Measurements from ENCODE around the gene PROP1.
"Not testable (repeated sequence)": the region's sequence is repeated elsewhere in the genome, so short reads cannot be mapped to it uniquely, and the experiment has no call there.

Gene PROP1

GRCh38 chr5:177995691-177996595 lies at the start of gene PROP1:
PROP1 (minus strand) TSS chr5:177996242; CDS start chr5:177995933, 309 bp downstream.
- no peak for DNase-seq

DNA sequence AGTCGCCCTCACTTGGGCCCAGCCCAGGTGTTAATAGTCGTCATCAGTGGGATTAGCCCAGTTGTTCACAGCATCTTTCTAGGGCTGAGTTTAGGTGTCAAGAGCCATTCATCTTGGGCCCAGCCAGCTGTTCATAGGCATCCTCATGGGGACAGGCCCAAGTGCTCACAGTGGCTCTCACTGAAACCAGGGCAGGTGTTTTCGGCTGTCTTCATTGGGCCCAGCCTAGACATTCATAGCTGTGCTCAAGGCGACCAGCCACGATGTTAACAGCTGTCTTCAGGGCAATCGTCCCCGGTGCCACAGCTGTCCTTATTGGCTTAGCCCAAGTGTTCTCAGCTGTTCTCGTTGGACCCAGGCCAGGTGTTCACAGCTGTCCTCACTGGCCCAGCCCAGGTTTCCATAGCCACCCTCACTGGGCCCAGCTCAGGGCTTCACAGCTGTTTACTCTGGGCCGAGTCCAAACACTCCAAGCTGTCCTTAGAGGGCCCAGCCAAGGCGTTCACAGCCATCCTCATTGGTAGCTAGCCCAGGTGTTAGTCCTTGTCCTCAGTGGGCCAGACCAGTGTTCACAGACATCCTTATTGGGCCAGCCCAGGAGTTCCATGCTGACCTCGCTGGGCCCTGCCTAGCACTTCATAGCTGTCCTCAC lies 23.5 kb upstream of the PROP1 start:
- not testable (repeated sequence) for DNase-seq

DNA sequence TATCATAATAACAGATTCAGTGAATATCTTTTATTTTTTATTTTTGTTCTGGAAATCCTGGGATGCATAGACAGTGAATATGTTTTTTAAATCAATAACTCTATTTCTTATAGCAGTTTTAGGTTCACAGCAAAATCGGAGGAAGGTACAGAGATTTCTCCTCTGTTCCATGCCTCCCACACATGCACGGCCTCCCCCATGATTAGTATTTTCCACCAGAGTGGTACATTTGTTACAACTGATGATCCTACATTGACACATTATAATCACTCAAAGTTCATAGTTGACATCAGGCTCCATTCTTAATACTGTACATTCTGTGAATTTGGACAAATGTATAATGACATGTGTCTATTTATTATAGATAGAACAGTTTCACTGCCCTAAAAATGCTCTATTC lies 16.7 kb upstream of the PROP1 start:
- DNase-seq = not testable (repeated sequence)

DNA sequence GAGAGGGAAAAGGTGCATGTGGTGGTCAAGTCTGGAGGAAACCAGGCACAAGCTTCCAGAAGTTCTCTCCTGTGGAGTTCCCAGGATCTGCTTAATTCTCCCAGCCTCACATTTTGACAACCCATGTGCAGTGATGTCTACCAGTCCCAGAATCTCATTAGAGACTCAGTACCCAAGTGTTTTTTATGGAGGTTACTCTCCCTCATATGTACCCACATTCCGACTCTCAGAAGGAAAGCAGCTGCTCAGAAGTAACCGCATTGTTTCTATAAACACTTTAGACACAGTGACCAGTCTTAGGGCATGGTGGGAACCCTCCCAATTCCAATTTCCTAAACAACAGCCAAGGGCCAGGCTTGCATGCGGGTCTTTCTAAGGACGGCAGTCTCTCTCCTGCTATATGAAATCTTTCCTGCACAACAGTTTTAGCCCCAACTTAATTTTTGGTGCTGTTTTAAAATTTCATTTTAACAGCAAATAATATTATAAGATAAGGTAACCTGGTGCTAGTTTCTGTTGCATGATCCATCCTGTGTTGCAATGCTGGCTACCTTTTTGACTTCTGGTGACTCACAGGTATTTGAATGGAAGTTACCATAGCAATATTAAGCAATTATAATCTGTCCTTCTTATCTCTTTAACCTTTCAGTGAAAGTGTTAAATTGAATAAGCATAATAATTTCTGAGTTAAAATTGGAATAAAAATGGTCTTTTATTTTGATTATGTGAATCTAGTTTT lies 15.9 kb upstream of the PROP1 start:
- not testable (repeated sequence) for DNase-seq

- DNase-seq = not testable (repeated sequence)
These were observed 11.2 kb upstream of the PROP1 start for GRCh38 chr5:178007272-178007671.

- not testable (repeated sequence) for DNase-seq
These were observed 10.6 kb upstream of the PROP1 start for GRCh38 chr5:178006536-178007231.

- not testable (repeated sequence) for DNase-seq
These were observed 10.1 kb upstream of the PROP1 start for GRCh38 chr5:178006181-178006535.

- no peak for DNase-seq
These were observed 1.8 kb upstream of the PROP1 start for GRCh38 chr5:177997846-177998245.

- DNase-seq = no peak
These were observed 1.3 kb upstream of the PROP1 start for GRCh38 chr5:177997319-177997670.

- DNase-seq = no peak
These were observed 747 bp upstream of the PROP1 start for GRCh38 chr5:177996660-177997318.

DNA sequence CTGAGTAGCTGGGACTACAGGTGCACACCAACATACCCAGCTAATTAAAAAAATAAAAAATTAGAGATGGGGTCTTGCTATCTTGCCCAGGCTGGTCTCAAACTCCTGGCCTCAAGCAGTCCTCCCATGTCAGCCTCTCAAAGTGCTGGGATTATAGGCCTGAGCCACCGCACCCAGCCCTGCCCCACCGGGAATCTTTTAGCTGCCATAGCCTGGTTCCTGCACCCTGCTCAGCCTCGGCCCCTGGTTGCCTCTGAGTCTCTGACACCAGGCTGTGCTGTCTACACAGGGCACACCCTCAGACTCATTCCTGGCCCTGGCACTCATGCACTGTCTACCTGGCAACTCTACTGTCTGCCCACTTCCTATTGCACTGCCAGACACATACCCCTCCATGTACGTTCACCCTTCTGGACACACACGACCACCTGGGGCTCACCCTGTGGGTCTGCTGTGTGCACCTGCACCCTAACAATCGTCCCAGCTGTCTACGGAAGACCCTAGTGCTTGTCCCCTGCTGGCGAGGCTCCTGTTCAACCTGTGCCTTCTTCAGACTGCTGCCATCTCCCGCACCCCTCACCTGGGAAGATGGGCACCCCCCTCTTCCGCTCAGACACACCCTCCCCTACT lies 1.4 kb downstream of the PROP1 start:
- DNase-seq = no peak

DNA sequence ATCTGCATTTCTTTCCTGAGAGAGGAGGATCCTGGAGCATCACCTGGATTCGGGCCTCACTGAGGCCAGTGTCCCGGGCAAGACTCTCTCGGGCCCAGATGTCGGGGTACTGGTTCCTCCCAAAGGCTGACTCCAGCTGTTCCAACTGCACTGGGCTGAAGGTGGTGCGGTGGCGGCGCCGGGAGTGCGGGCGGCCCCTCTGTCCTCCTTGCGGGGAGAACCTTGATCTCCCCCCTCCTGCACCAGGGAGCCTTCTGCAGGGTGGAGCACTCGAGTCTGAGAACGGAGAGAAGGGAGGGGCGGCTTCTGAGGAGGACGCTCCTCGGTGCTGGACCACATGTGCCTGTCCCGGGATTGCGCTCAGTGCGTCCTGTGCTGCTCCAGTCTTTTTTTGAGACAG lies 2.0 kb downstream of the PROP1 start:
- DNase-seq = no peak

DNA sequence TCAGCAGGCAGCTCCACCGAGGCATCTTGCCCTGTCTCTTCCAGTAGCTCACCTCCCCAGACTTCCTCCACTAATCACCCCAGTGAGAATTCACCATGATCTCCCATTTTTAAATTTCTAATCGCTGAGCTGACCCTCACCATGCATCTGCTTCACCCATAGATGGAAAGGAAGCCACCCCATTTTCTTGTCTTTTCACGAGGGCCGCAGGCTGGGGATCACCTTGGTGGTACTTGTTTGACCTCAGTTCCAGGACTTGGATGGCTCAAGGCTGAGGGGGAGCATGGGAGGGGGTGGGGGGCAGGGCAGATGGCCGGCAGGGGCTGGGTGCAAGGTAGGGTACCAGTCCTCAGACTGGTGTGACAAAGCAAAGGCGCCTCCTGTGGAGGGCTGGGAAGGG lies 3.6 kb downstream of the PROP1 start:
- DNase-seq = no peak

DNA sequence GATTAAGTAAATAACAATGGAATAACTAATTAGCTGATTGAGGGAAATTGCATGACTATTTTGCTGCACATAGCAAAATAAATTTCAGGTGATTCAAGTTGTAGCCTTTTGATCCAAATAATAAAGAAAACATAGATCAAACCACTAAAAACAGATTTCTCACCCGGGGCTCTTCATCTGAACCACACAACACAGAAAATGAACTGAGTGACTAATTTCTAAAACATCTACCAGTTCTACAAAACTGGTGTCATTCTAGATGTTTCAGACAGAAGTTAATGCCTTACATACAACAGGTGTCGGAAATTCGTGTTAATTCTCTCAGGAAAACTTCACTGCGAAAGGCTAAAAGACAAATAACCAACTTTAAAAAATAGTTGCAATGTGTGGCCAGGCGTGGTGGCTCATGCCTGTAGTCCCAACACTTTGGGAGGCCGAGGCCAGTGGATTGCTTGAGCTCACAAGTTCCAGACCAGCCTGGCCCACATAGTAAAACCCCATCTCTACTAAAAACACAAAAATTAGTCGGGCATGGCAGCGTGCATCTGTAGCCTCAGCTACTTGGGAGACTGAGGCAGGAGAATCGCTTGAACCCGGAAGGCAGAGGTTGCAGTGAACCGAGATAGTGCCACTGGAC lies 6.9 kb downstream of the PROP1 start:
- no peak for DNase-seq

DNA sequence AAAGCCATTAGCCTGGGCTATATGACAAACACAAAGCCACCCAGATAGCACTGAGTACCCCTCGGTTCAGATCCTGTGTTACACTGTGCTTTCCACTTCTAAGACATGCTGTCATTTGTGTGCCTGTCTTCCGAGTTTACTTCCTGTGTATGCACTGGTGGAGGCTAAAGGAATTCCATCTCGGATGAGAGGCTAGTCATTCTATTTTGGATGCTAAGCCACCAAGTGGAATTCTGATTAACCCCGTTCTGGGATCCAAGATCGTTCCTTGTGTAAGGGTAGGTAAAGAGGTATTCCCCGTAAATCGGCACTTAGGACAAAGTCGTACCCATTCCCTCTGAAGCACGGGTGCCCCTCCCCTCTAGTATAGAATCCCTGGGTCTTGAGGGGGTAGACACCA lies 8.7 kb downstream of the PROP1 start:
- no peak for DNase-seq

DNA sequence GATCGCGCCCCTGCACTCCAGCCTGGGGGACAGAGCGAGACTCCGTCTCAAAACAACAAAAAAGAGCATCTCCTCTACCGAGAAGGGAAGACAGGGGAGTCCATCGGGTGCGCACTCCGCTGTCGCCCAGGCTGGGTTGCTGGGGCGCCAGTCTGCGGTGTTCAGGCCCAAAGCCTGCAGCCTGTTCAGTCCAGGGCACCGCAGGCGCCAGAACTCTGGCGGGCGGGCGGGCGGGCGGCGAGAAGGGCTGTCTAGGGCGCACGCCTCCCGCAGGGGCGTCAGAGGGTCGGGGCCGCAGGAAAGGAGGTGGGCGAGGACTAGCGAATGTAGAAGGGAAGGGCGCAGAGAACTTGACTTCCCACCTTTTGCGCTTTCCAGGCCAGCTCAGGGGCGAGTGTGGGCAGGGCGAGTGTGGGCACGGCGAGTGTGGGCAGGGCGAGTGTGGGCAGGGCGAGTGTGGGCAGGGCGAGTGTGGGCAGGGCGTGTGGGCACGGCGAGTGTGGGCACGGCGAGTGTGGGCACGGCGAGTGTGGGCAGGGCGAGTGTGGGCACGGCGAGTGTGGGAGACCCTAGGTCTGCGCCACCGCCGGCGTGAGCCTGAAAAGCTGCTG lies 10.5 kb downstream of the PROP1 start:
- no peak for DNase-seq

DNA sequence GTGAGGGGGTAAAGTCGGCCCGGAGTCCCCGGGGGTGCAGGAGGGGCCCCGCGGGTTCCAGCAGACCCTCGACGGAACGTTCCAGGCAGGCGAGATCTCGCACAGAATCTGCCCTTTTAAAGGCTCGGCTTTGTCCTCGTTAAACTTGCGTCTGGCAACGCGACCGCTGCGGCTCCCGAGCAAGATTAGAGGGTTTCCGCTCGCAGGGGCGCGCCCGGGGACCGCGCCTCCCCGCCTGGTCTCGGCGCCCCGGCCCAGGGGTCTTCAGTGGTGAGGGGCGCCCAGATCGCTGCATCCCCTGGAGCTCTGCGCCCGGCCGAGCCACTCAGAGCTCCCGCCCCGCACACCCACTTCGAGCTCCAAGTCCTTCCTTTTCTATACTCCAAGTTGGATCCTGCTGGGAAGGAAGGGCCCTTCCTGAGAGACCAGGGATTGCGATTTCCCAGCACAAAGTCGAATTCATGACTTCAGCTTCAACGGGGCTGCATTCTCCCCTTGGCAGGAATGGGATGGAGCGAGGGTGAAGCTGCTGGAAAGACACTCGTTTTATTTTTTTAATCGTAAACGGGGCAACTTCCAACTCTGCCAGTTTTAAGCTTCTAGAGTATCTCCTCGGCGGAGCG lies 11.3 kb downstream of the PROP1 start:
- DNase-seq = no peak

GRCh38 chr5:177983763-177984583 lies 12.1 kb downstream of the PROP1 start:
- no peak for DNase-seq

DNA sequence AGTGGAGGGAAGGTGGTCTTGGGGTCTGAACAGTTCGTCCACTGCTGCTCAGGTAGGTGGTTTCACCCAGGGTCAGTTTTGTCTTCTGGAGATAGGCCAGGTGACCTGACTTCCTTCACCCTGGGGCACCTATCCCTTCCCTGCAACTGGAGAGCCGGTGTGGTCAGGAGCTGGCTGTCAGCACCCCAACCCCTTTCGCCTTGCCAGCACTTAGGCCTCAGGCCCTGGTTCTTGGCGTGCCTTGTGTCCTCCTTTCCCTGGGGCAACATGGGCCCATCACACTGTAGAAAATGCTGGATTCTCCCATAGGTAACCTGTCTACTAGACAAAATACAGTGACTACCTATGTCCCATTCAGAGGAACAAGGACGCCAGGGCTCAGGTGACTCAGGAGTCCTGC lies 13.1 kb downstream of the PROP1 start:
- DNase-seq = no peak
